Activated B cell treated with CpG ODN at 0.5 μM for 24 hours (primary cell): ENCODE measurements around the gene ARHGAP24. TPM values are rescaled to one million over a fixed set of nuclear protein-coding genes. Genes with fewer than 3 reads are reported as not detected.

Experiments
- ATAC-seq: fragments of 200-7000 bp; cut with Tn5 transposase; one replicate; pipeline ENCODE4 v1.10.0; 2021; ENCODE audit warnings: low read depth, mild to moderate bottlenecking, moderate library complexity
- CTCF ChIA-PET: fragments of 350-600 bp; sonication (Branson Sonifier 250); formaldehyde crosslinking; loops from one replicate; lab custom pipeline; 2021; ENCODE audit warnings: antibody characterized with exemption; lab: Charles Lee
- POLR2A ChIA-PET: fragments of 350-600 bp; sonication (Branson Sonifier 250); formaldehyde crosslinking; loops from one replicate; lab custom pipeline; 2021; ENCODE audit warnings: antibody characterized with exemption; lab: Charles Lee
- DNase-seq: peaks from one replicate; pipeline ENCODE4 v3.0.0; 2022
- H3K27ac Mint-ChIP-seq: one replicate; pipeline ENCODE4 v1.8.0; 2020; ENCODE audit warnings: mixed read lengths
- H3K27me3 Mint-ChIP-seq: one replicate; pipeline ENCODE4 v1.8.0; 2021; ENCODE audit warnings: mixed read lengths
- H3K36me3 Mint-ChIP-seq: one replicate; pipeline ENCODE4 v1.8.0; 2021; ENCODE audit warnings: low read depth, mixed read lengths
- H3K4me1 Mint-ChIP-seq: one replicate; pipeline ENCODE4 v1.8.0; 2021; ENCODE audit warnings: mixed read lengths
- H3K4me3 Mint-ChIP-seq: one replicate; pipeline ENCODE4 v1.8.0; 2020; ENCODE audit warnings: mild to moderate bottlenecking, mixed read lengths
- H3K9me3 Mint-ChIP-seq: one replicate; pipeline ENCODE4 v1.8.0; 2020; ENCODE audit warnings: mixed read lengths
- CTCF ChIP-seq: fragments of 200-600 bp; IDR thresholded peaks from one replicate; pipeline ENCODE4 v1.8.0; 2022; ENCODE audit warnings: antibody characterized with exemption, mild to moderate bottlenecking
- intact Hi-C: fragments of 100-400 bp; cut with micrococcal nuclease; formaldehyde crosslinking; loops from one replicate; pipeline ENCODE4 v1.15.1; 2024
- total RNA-seq: library from RNA; stranded (reverse); gene quantifications from 2 replicates; pipeline ENCODE4 v1.2.3, GENCODE V29; 2022

The ARHGAP24 gene
- total RNA-seq, 1 donor from 2014 or later, result 231 TPM

DNA sequence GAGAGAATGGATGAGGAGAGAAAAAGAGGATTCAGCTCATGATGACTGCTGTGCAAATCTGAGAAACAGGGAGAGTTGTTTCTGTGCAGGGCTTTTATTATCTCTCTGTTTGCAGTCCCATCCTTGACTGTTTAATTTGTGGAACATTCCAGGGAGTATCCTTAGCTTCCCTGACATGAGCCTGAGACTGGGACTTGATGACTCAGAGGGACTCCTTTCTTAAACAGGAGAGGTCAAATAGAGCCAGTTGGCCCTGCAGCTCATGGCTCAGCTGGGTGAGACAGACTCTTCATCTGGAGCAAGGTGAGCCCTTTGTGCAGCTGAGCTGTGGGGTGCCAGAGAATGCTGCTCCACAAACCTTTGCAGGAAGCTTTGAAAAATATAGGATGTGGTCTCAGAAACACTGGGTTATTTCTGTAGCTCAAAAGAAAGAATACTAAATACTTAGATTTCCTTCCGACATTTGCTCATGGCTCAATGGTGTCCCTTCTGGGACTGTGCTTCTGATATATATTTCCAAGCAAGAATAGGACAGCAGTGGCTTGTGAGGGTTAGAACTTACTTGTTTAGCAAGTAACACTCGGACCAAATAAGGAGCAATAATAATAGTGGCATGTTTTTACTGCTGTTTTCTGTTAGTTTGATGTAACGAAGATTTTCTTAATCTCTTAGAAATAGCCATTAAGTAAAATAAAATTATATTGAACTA is 14.5 kb downstream of the ARHGAP24 start:
- H3K4me1 Mint-ChIP-seq, result peaks cover 55% of the 10 kb centered on the region
- POLR2A ChIA-PET, result interaction anchor here (1.0 to 2.1 kb wide), 5 partner anchors 9 to 184 kb away, joined by 3 to 7 read pairs (median 4); partner anchors contain the start of gene ARHGAP24

GRCh38 chr4:85491527-85491926 is 16.6 kb downstream of the ARHGAP24 start:
- Mint-ChIP-seq H3K4me1 (peaks cover 61% of the 10 kb centered on the region), H3K9me3 (no peaks in the 10 kb centered on the region), H3K27me3 (no peaks in the 10 kb centered on the region), H3K4me3 (peak overlapping the region; percentile 24), H3K36me3 (peaks cover 15% of the 10 kb centered on the region), H3K27ac (peak overlapping the region; percentile 76)
- ChIA-PET CTCF (no interaction called here), POLR2A (interaction anchor here (2.1 kb wide), 1 partner anchor 16 kb away, joined by 15 read pairs; the partner anchor contains the start of gene ARHGAP24)
- ATAC-seq (peak; percentile 83), DNase-seq (no peak)
- no peak for TF ChIP-seq CTCF
- intact Hi-C loops, result loop anchor here (1.0 to 10.0 kb wide), 3 partner anchors 16 to 473 kb away; partner anchors contain the start of gene ARHGAP24

More for the DNA sequence above, 14.5 kb downstream of the ARHGAP24 start:
- CTCF ChIA-PET, result interaction anchor here (1.3 to 2.0 kb wide), 2 partner anchors 14 to 258 kb away, joined by 3 to 6 read pairs; partner anchors contain the start of gene ARHGAP24
- H3K27ac Mint-ChIP-seq, result peak overlapping the region; percentile 13
- H3K27me3 Mint-ChIP-seq, result no peaks in the 10 kb centered on the region
- H3K4me3 Mint-ChIP-seq, result no peak overlapping the region
- no peak for ATAC-seq
- intact Hi-C loops, result no loop called here
- no peak for TF ChIP-seq CTCF
- DNase-seq, result no peak
- H3K36me3 Mint-ChIP-seq, result peaks cover 9% of the 10 kb centered on the region
- H3K9me3 Mint-ChIP-seq, result no peaks in the 10 kb centered on the region

DNA sequence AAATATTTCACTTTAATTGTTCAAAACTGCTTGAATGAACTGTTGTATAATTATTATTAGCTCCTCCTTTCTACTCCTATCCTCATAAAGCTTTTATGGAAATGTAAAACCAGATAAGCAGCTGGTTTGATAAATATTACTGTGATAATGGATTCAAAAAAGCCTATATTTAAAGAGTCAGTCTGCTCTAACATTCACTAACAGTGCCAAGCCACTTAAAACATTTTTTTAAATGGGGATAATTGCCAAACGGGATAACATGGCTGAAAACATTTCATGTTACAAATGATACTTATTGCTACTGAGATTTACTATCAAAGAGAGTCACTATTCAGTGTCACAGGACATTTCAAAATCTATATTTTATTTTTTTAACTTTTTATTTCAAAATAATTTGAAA is 17.4 kb downstream of the ARHGAP24 start:
- DNase-seq, result no peak
- Mint-ChIP-seq H3K9me3 (no peaks in the 10 kb centered on the region), H3K27me3 (no peaks in the 10 kb centered on the region), H3K36me3 (peaks cover 19% of the 10 kb centered on the region), H3K27ac (peak overlapping the region; percentile 43), H3K4me3 (no peak overlapping the region), H3K4me1 (peaks cover 66% of the 10 kb centered on the region)
- no peak for ATAC-seq
- intact Hi-C loops, result loop anchor here (5.0 to 10.0 kb wide), 2 partner anchors 255 to 472 kb away; no protein-coding TSS in a partner anchor
- no peak for TF ChIP-seq CTCF
- POLR2A ChIA-PET, result interaction anchor here (2.1 kb wide), 1 partner anchor 17 kb away, joined by 15 read pairs; the partner anchor contains the start of gene ARHGAP24
- CTCF ChIA-PET, result no interaction called here

- CTCF ChIA-PET, result no interaction called here
- Mint-ChIP-seq H3K36me3 (peaks cover 19% of the 10 kb centered on the region), H3K4me3 (no peak overlapping the region), H3K27ac (peak overlapping the region; percentile 37), H3K27me3 (no peaks in the 10 kb centered on the region), H3K4me1 (peaks cover 68% of the 10 kb centered on the region), H3K9me3 (no peaks in the 10 kb centered on the region)
- ATAC-seq (no peak), DNase-seq (no peak)
- intact Hi-C loops, result loop anchor here (10.0 kb wide), 1 partner anchor 469 kb away; no protein-coding TSS in a partner anchor
- POLR2A ChIA-PET, result interaction anchor here (0.7 kb wide), 1 partner anchor 21 kb away, joined by 4 read pairs; no protein-coding TSS in a partner anchor
- TF ChIP-seq CTCF, result no peak
Observed at GRCh38 chr4:85495621-85496020, 20.7 kb downstream of the ARHGAP24 start.
